ENCODE results near the gene ZEB2.
A peak's percentile ranks its signal among the peaks of the same experiment; 100 is the strongest.

DNA sequence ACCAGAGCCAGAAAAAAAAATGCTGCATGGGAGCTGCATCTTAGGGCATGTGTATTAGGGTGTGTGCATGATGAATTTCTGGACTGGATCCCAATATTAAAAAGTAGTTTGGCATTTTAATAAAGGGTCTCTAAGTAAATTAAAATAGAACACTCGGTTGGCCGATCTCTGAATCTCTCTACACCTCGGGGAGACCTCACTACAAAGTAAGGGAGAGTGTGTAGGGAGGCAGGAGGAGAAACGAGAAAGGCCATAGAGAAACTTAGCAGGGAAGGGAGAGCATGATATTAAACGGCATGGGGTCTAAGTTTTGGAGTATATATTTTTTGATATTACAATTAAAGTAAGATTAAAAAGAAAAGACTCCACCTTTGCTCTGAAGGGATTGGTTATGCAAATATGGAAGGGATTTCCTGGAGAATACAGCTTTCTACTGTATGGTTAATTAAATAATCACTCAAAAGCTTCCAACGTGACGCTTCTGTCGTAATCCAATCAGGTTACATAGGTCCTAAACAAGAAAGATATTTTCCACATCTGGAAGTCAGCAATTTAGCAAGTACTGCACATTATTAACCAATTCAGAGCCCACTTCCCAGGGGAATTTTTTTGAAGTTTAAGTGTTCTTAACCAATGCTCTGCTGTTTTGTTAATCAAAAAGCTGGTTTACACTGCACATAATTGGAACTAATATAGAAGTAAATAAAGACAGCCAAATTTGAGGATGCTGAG lies 1.0 kb upstream of the ZEB2 start:
- TF ChIP-seq, protein P1, sequence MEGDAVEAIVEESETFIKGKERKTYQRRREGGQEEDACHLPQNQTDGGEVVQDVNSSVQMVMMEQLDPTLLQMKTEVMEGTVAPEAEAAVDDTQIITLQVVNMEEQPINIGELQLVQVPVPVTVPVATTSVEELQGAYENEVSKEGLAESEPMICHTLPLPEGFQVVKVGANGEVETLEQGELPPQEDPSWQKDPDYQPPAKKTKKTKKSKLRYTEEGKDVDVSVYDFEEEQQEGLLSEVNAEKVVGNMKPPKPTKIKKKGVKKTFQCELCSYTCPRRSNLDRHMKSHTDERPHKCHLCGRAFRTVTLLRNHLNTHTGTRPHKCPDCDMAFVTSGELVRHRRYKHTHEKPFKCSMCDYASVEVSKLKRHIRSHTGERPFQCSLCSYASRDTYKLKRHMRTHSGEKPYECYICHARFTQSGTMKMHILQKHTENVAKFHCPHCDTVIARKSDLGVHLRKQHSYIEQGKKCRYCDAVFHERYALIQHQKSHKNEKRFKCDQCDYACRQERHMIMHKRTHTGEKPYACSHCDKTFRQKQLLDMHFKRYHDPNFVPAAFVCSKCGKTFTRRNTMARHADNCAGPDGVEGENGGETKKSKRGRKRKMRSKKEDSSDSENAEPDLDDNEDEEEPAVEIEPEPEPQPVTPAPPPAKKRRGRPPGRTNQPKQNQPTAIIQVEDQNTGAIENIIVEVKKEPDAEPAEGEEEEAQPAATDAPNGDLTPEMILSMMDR (IDR thresholded peaks at IDR 0.05) = no peak
- TF ChIP-seq POLR2A (IDR thresholded peaks at IDR 0.05) = peak in 1 of 2 donors; percentile 9

All from adrenal gland (tissue), 5 donors.